OCI-LY7 (cell line): Measurements from ENCODE around the gene ADD1. TPM values are rescaled to one million over a fixed set of nuclear protein-coding genes. Genes with fewer than 3 reads are reported as not detected.

Experiments
- BruUV-seq: library from RNA; stranded (reverse); fragments of 400-500 nt; replicated peaks from 2 replicates; lab custom pipeline; 2021; lab: Mats Ljungman, UMichigan
- CTCF ChIA-PET: fragments of 300-600 bp; sonication (Branson Sonifier 250); formaldehyde crosslinking; loops from one replicate; lab custom pipeline; 2022; ENCODE audit warnings: antibody characterized with exemption; ENCODE audit not compliant: unreplicated experiment; lab: Charles Lee
- POLR2A ChIA-PET: fragments of 300-600 bp; sonication (Branson Sonifier 250); formaldehyde crosslinking; loops from one replicate; lab custom pipeline; 2022; ENCODE audit warnings: antibody characterized with exemption; lab: Charles Lee
- DNase-seq: peaks from one replicate; pipeline ENCODE4 v3.0.0-alpha.2; 2015; ENCODE audit warnings: low spot score
- H2AFZ ChIP-seq: fragments of 200-600 bp; sonication (generic), shearing (Covaris generic); 2 replicates; pipeline ENCODE4 v1.6.1; 2014; ENCODE audit warnings: mild to moderate bottlenecking, antibody characterized with exemption, low read length, moderate library complexity
- H3K27ac ChIP-seq: fragments of 200-600 bp; sonication (generic); 2 replicates; pipeline ENCODE4 v1.5.1; 2014; ENCODE audit warnings: mixed run types, low read depth, mild to moderate bottlenecking, moderate library complexity, low read length, inconsistent platforms; ENCODE audit not compliant: poor library complexity, severe bottlenecking
- H3K36me3 ChIP-seq: fragments of 200-600 bp; sonication (generic); 2 replicates; pipeline ENCODE4 v1.6.1; 2014; ENCODE audit warnings: mild to moderate bottlenecking, antibody characterized with exemption, low read length, moderate library complexity, mixed read lengths; ENCODE audit not compliant: insufficient read depth
- H3K4me1 ChIP-seq: fragments of 200-600 bp; sonication (generic); 2 replicates; pipeline ENCODE4 v1.5.1; 2014; ENCODE audit warnings: mild to moderate bottlenecking, low read length; ENCODE audit not compliant: insufficient read depth, poor library complexity, severe bottlenecking
- H3K4me2 ChIP-seq: fragments of 200-600 bp; sonication (generic); 2 replicates; pipeline ENCODE4 v1.6.1; 2014; ENCODE audit warnings: mild to moderate bottlenecking, low read length
- H3K4me3 ChIP-seq: fragments of 200-600 bp; sonication (generic); 2 replicates; pipeline ENCODE4 v1.5.1; 2014; ENCODE audit warnings: mild to moderate bottlenecking, low read depth, low read length; ENCODE audit not compliant: poor library complexity, severe bottlenecking
- H3K79me2 ChIP-seq: fragments of 200-600 bp; sonication (generic); 2 replicates; pipeline ENCODE4 v1.6.1; 2016; ENCODE audit warnings: low read depth, mild to moderate bottlenecking, low read length, moderate library complexity, mixed read lengths; ENCODE audit not compliant: insufficient read depth
- H3K9me2 ChIP-seq: fragments of 200-600 bp; sonication (generic); 2 replicates; pipeline ENCODE4 v1.6.1; 2016; ENCODE audit warnings: mild to moderate bottlenecking, low read length, mixed read lengths; ENCODE audit not compliant: insufficient read depth
- H3K9me3 ChIP-seq: fragments of 200-600 bp; sonication (generic); 2 replicates; pipeline ENCODE4 v1.6.1; 2014; ENCODE audit warnings: mild to moderate bottlenecking, mixed run types, low read length, mixed read lengths
- H4K20me1 ChIP-seq: fragments of 200-600 bp; sonication (generic); 2 replicates; pipeline ENCODE4 v1.6.1; 2014; ENCODE audit warnings: mild to moderate bottlenecking, antibody characterized with exemption, low read length, moderate library complexity, mixed read lengths; ENCODE audit not compliant: insufficient read depth
- EZH2phosphoT487 ChIP-seq: fragments of 200-600 bp; sonication (generic); IDR thresholded peaks from 2 replicates; pipeline ENCODE4 v1.6.1; 2018; ENCODE audit warnings: low read depth, borderline replicate concordance, mild to moderate bottlenecking, mixed run types, antibody characterized with exemption, low read length, moderate library complexity, mixed read lengths
- intact Hi-C: fragments of 100-400 bp; cut with micrococcal nuclease; formaldehyde crosslinking; loops from one replicate; pipeline ENCODE4 v1.10.0; 2022; ENCODE audit not compliant: unreplicated experiment
- total RNA-seq, 2 experiments: library from RNA; depleted of rRNA in 1 of 2; stranded (reverse); fragments of >200 nt in 1 of 2; shearing (Covaris generic) in 1 of 2; gene quantifications; 2 replicates each; pipeline ENCODE4 v1.2.3, GENCODE V29; 2014 to 2022
- TF ChIP-seq, protein P1 (sequence below): fragments of 200-600 bp; sonication (generic); conservative IDR thresholded peaks from 2 replicates; pipeline ENCODE4 v1.5.1; 2014; ENCODE audit warnings: mild to moderate bottlenecking, antibody characterized with exemption, low read length, moderate library complexity, mixed read lengths

Gene ADD1
- total RNA-seq, 2 experiments from 2014 or later, result 85.3 to 108 TPM

DNA sequence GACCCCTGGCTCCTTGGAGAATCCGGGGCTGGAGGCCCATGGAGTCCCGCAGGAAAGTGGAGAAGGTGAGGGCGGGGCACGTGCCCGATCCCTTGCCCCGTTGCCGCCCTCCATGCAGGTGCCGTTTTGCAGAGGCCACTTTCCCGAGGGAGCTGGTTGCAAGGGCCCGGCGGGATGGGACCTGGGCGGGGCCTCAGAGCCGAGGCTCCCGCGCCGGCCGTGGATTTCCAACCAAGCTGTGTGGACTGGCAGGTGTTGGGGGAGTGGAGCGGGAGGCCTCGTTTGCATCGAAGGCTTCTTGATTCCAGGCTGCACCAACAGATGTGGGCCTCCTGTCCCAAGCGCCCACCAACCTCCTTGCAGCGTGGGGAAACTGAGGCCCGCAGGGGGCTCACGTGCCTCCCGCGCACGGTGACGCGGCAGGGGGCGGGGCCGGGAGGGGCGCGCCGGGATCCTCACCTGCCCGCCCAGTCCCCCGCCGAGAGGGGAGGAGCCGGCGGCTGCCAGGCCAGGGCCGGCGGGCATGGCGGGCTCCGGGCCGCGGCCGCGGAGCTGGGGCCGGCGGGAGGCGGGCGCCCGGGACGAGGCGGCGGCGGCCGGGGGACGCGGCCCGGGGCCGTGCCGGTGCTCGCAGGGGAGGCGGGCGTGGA is 25.8 kb upstream of the ADD1 start:
- Histone ChIP-seq H3K4me2 (peak overlapping the region; percentile 57), H2AFZ (no peak overlapping the region), H3K79me2 (no peaks in the 10 kb centered on the region), H3K27ac (no peak overlapping the region), H3K36me3 (no peaks in the 10 kb centered on the region), H3K4me1 (peaks cover 25% of the 10 kb centered on the region), H4K20me1 (no peaks in the 10 kb centered on the region), H3K4me3 (peak overlapping the region; percentile 44), H3K9me3 (no peaks in the 10 kb centered on the region), H3K9me2 (no peaks in the 10 kb centered on the region)
- intact Hi-C loops, result no loop called here
- DNase-seq, result no peak
- TF ChIP-seq, protein P1, sequence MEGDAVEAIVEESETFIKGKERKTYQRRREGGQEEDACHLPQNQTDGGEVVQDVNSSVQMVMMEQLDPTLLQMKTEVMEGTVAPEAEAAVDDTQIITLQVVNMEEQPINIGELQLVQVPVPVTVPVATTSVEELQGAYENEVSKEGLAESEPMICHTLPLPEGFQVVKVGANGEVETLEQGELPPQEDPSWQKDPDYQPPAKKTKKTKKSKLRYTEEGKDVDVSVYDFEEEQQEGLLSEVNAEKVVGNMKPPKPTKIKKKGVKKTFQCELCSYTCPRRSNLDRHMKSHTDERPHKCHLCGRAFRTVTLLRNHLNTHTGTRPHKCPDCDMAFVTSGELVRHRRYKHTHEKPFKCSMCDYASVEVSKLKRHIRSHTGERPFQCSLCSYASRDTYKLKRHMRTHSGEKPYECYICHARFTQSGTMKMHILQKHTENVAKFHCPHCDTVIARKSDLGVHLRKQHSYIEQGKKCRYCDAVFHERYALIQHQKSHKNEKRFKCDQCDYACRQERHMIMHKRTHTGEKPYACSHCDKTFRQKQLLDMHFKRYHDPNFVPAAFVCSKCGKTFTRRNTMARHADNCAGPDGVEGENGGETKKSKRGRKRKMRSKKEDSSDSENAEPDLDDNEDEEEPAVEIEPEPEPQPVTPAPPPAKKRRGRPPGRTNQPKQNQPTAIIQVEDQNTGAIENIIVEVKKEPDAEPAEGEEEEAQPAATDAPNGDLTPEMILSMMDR, result no peak
- no peak for TF ChIP-seq EZH2phosphoT487
- ChIA-PET POLR2A (interaction anchor here (0.5 kb wide), 1 partner anchor 31 kb away, joined by 4 read pairs; no protein-coding TSS in a partner anchor), CTCF (no interaction called here)
- BruUV-seq, result no TSS peak

DNA sequence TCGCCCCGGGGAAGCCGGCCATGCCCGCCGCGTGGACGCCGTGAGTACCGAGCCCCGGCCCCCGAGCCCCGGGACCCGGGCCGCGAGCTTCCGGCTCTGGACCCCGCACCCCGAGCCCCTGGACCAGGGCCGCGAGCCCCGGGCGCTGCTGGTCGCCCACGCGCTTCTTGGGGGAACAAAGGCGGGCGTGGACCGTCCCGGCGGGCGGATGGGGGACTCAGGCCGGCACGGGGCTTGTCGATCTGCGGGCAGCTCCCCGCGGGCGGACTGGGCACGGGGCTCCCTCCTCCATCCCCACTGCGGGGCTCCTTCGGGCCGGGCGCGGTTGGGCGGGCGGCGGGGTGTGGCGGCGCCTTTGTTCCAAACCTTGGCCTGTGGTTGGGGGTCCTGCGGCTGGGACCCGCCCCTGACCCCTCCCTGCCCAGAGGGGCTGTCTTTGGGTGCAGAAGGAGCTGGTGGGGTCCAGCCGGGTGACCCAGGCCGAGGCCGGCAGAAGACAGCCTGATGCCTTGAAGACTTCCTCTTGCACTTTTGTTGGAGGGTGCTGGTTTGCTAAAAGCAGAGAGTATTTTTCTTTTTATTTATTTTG is 25.2 kb upstream of the ADD1 start:
- H3K27ac ChIP-seq, result no peak overlapping the region

More for the DNA sequence above, 25.2 kb upstream of the ADD1 start:
- no peaks in the 10 kb centered on the region for H3K79me2 ChIP-seq
- H3K4me1 ChIP-seq, result peaks cover 19% of the 10 kb centered on the region
- H3K4me2 ChIP-seq, result no peak overlapping the region; the same call in 1 of the 2 replicates
- no TSS peak for BruUV-seq
- ChIA-PET POLR2A (interaction anchor here (0.5 kb wide), 1 partner anchor 31 kb away, joined by 4 read pairs; no protein-coding TSS in a partner anchor), CTCF (no interaction called here)
- no peaks in the 10 kb centered on the region for H3K36me3 ChIP-seq
- intact Hi-C loops, result no loop called here
- H3K9me3 ChIP-seq, result no peaks in the 10 kb centered on the region
- DNase-seq, result no peak
- no peaks in the 10 kb centered on the region for H3K9me2 ChIP-seq
- H3K4me3 ChIP-seq, result peak overlapping the region; percentile 18
- no peak overlapping the region for H2AFZ ChIP-seq
- TF ChIP-seq, protein P1, result no peak
- no peak for TF ChIP-seq EZH2phosphoT487
- no peaks in the 10 kb centered on the region for H4K20me1 ChIP-seq
